Measurements from ENCODE around the gene CBLN3. TPM values are rescaled to one million over a fixed set of nuclear protein-coding genes. Genes with fewer than 3 reads are reported as not detected.

CBLN3 gene
- total RNA-seq, 1 donor from 2014 or later, result 0.51 TPM

DNA sequence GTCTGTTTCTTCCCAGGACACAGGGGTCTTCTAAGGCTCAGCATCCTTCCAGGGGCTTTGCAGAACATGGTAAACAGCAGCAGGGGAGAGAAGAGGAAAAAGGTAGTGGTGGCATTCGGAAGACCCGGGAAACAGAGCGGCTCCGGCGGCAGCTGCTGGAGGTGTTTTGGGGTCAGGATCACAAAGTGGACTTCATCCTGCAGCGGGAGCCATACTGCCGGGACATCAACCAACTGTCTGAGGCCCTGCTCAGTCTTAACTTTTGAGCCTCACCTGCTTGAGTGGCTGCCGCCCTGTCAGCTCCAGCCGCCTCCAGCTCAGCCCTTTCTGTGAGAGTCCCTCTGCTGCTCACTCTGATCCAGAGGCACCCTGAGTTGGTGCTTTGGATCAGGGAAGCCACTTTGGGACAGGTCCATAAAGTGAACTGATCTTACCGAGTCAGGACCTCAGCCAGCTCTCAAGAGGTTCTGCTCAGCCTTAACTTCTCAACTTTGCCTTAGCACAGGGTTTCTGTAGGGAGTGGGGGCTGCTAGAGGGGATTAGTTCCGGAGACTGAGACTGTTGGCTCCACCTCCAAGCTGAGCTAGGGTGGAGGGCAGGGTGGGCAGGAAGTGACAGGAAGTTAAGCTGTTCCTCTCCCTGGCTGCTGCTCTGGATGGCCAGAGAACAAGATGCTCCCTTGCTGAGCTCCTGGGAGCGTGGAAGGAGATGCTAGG is 7.7 kb upstream of the CBLN3 start:
- no peak overlapping the region for H3K27ac Mint-ChIP-seq (ENCODE audit: unreplicated experiment)
- TF ChIP-seq, protein P1, sequence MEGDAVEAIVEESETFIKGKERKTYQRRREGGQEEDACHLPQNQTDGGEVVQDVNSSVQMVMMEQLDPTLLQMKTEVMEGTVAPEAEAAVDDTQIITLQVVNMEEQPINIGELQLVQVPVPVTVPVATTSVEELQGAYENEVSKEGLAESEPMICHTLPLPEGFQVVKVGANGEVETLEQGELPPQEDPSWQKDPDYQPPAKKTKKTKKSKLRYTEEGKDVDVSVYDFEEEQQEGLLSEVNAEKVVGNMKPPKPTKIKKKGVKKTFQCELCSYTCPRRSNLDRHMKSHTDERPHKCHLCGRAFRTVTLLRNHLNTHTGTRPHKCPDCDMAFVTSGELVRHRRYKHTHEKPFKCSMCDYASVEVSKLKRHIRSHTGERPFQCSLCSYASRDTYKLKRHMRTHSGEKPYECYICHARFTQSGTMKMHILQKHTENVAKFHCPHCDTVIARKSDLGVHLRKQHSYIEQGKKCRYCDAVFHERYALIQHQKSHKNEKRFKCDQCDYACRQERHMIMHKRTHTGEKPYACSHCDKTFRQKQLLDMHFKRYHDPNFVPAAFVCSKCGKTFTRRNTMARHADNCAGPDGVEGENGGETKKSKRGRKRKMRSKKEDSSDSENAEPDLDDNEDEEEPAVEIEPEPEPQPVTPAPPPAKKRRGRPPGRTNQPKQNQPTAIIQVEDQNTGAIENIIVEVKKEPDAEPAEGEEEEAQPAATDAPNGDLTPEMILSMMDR (IDR thresholded peaks at IDR 0.05; ENCODE audit: partially characterized antibody, unreplicated experiment), result peak; percentile 61
- no peak for DNase-seq
- H3K9me3 Mint-ChIP-seq (ENCODE audit: unreplicated experiment), result peaks cover 5% of the 10 kb centered on the region
- peaks cover 6% of the 10 kb centered on the region for H3K4me1 Mint-ChIP-seq (ENCODE audit: low read depth, unreplicated experiment)
- no peaks in the 10 kb centered on the region for H3K36me3 Mint-ChIP-seq (ENCODE audit: unreplicated experiment)
- no peak overlapping the region for H3K4me3 Mint-ChIP-seq (ENCODE audit: unreplicated experiment)
- H3K27me3 Mint-ChIP-seq (ENCODE audit: unreplicated experiment), result peaks cover 4% of the 10 kb centered on the region

GRCh38 chr14:24436355-24437019 is 7.0 kb upstream of the CBLN3 start:
- H3K9me3 Mint-ChIP-seq (ENCODE audit: unreplicated experiment), result peaks cover 4% of the 10 kb centered on the region
- peaks cover 4% of the 10 kb centered on the region for H3K27me3 Mint-ChIP-seq (ENCODE audit: unreplicated experiment)
- TF ChIP-seq, protein P1 (IDR thresholded peaks at IDR 0.05; ENCODE audit: partially characterized antibody, unreplicated experiment), result peak; percentile 76
- no peaks in the 10 kb centered on the region for H3K36me3 Mint-ChIP-seq (ENCODE audit: unreplicated experiment)
- H3K27ac Mint-ChIP-seq (ENCODE audit: unreplicated experiment), result no peak overlapping the region
- no peak overlapping the region for H3K4me3 Mint-ChIP-seq (ENCODE audit: unreplicated experiment)
- peaks cover 3% of the 10 kb centered on the region for H3K4me1 Mint-ChIP-seq (ENCODE audit: low read depth, unreplicated experiment)
- peak; percentile 39 for DNase-seq

DNA sequence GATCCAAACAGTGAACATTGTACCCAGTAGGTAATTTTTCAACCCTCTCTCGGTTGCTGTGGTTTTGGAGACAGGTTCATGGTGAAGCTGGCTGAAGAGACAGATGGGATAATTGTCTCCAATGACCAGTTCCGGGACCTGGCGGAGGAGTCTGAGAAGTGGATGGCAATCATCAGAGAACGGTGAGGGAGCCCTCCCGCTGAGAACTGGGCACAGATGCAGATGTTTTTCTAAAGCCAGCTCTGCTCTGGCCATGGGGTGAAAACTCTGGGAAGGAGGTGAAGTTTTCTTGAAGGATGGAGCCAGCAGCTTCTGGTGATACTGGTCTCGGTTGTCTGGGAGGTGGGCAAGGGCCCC is 6.5 kb upstream of the CBLN3 start:
- H3K4me1 Mint-ChIP-seq (ENCODE audit: low read depth, unreplicated experiment), result peaks cover 3% of the 10 kb centered on the region
- no peak for DNase-seq
- H3K9me3 Mint-ChIP-seq (ENCODE audit: unreplicated experiment), result peaks cover 4% of the 10 kb centered on the region
- peaks cover 4% of the 10 kb centered on the region for H3K27me3 Mint-ChIP-seq (ENCODE audit: unreplicated experiment)
- H3K27ac Mint-ChIP-seq (ENCODE audit: unreplicated experiment), result no peak overlapping the region
- H3K36me3 Mint-ChIP-seq (ENCODE audit: unreplicated experiment), result no peaks in the 10 kb centered on the region
- TF ChIP-seq, protein P1 (IDR thresholded peaks at IDR 0.05; ENCODE audit: partially characterized antibody, unreplicated experiment), result no peak
- no peak overlapping the region for H3K4me3 Mint-ChIP-seq (ENCODE audit: unreplicated experiment)

- H3K9me3 Mint-ChIP-seq (ENCODE audit: unreplicated experiment), result peaks cover 4% of the 10 kb centered on the region
- H3K4me1 Mint-ChIP-seq (ENCODE audit: low read depth, unreplicated experiment), result peaks cover 3% of the 10 kb centered on the region
- H3K27me3 Mint-ChIP-seq (ENCODE audit: unreplicated experiment), result peaks cover 4% of the 10 kb centered on the region
- H3K36me3 Mint-ChIP-seq (ENCODE audit: unreplicated experiment), result no peaks in the 10 kb centered on the region
- TF ChIP-seq, protein P1 (IDR thresholded peaks at IDR 0.05; ENCODE audit: partially characterized antibody, unreplicated experiment), result no peak
- DNase-seq, result no peak
- no peak overlapping the region for H3K4me3 Mint-ChIP-seq (ENCODE audit: unreplicated experiment)
- H3K27ac Mint-ChIP-seq (ENCODE audit: unreplicated experiment), result no peak overlapping the region
Measured at GRCh38 chr14:24435192-24435810, 5.8 kb upstream of the CBLN3 start.

DNA sequence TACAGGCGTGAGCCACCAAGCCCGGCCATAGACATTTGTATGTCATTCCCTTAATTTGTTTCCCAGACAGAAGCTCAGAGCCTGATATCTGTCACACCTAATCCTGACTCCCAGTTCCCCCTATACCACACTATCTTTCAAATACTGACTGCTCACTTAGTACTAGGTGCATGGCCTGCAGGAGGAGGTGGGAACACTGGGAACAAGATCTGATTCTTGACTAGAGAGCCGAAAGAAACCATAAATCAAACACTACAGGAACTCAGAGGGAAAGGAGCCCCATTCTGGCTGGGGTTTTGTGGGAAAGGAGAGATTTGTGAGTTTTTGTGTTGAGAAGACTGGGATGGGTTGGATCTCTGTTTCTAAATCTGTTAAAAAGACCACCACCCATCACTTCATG is 5.2 kb upstream of the CBLN3 start:
- H3K36me3 Mint-ChIP-seq (ENCODE audit: unreplicated experiment), result no peaks in the 10 kb centered on the region
- no peak overlapping the region for H3K27ac Mint-ChIP-seq (ENCODE audit: unreplicated experiment)
- no peak for DNase-seq
- peaks cover 4% of the 10 kb centered on the region for H3K9me3 Mint-ChIP-seq (ENCODE audit: unreplicated experiment)
- H3K4me3 Mint-ChIP-seq (ENCODE audit: unreplicated experiment), result no peak overlapping the region
- H3K27me3 Mint-ChIP-seq (ENCODE audit: unreplicated experiment), result peaks cover 4% of the 10 kb centered on the region
- peaks cover 3% of the 10 kb centered on the region for H3K4me1 Mint-ChIP-seq (ENCODE audit: low read depth, unreplicated experiment)
- TF ChIP-seq, protein P1 (IDR thresholded peaks at IDR 0.05; ENCODE audit: partially characterized antibody, unreplicated experiment), result no peak

Measured in glutamatergic neuron (in vitro differentiated cells).